Measurements from ENCODE around the gene COL15A1.

GRCh38 chr9:99002706-99003105 lies 59.0 kb downstream of the COL15A1 start:
- TF ChIP-seq CTCF (optimal IDR thresholded peaks at IDR 0.05 in 1 of 3, IDR thresholded peaks at IDR 0.05 in 1 of 3, conservative IDR thresholded peaks at IDR 0.05 in 1 of 3; ENCODE audit: extremely low read depth in 1 of 3, insufficient read depth in 2 of 3, low read length in 3 of 3) (no peak), EZH2 (IDR thresholded peaks at IDR 0.05; ENCODE audit: low read length) (no peak)
